Activated naive CD8-positive, alpha-beta T cell treated with anti-CD3 and anti-CD28 coated beads, Interleukin-2, amount 10 ng/mL, durations not matched to agents 7 days and 5 days (primary cell): ENCODE results near the gene EXOG. TPM values are rescaled to one million over a fixed set of nuclear protein-coding genes. Genes with fewer than 3 reads are reported as not detected.

ENCODE experiments used
- ATAC-seq: fragments of 150-1000 bp; cut with Tn5 transposase; one replicate; pipeline ENCODE4 v1.10.0; 2021; ENCODE audit warnings: low read depth, moderate library complexity
- POLR2A ChIA-PET: fragments of 350-600 bp; sonication (Branson Sonifier 250); formaldehyde crosslinking; loops from one replicate; lab custom pipeline; 2021; ENCODE audit warnings: antibody characterized with exemption; lab: Charles Lee
- DNase-seq: peaks from one replicate; pipeline ENCODE4 v3.0.0; 2021
- H3K27ac Mint-ChIP-seq: one replicate; pipeline ENCODE4 v1.8.0; 2022; ENCODE audit warnings: mild to moderate bottlenecking, mixed read lengths
- H3K27me3 Mint-ChIP-seq: one replicate; pipeline ENCODE4 v1.8.0; 2022; ENCODE audit warnings: mild to moderate bottlenecking, moderate library complexity, mixed read lengths
- H3K36me3 Mint-ChIP-seq: one replicate; pipeline ENCODE4 v1.8.0; 2021; ENCODE audit warnings: mild to moderate bottlenecking, mixed read lengths
- H3K4me1 Mint-ChIP-seq: one replicate; pipeline ENCODE4 v1.8.0; 2021; ENCODE audit warnings: mixed read lengths
- H3K4me3 Mint-ChIP-seq: one replicate; pipeline ENCODE4 v1.8.0; 2022; ENCODE audit warnings: mild to moderate bottlenecking, moderate library complexity, mixed read lengths
- H3K9me3 Mint-ChIP-seq: one replicate; pipeline ENCODE4 v1.8.0; 2021; ENCODE audit warnings: mixed read lengths
- total RNA-seq, 2 experiments: library from RNA; stranded (reverse); gene quantifications; one replicate each; pipeline ENCODE4 v1.2.3, GENCODE V29; 2021

EXOG gene
- total RNA-seq, 2 experiments from 2014 or later = 21.9 to 22.8 TPM

DNA sequence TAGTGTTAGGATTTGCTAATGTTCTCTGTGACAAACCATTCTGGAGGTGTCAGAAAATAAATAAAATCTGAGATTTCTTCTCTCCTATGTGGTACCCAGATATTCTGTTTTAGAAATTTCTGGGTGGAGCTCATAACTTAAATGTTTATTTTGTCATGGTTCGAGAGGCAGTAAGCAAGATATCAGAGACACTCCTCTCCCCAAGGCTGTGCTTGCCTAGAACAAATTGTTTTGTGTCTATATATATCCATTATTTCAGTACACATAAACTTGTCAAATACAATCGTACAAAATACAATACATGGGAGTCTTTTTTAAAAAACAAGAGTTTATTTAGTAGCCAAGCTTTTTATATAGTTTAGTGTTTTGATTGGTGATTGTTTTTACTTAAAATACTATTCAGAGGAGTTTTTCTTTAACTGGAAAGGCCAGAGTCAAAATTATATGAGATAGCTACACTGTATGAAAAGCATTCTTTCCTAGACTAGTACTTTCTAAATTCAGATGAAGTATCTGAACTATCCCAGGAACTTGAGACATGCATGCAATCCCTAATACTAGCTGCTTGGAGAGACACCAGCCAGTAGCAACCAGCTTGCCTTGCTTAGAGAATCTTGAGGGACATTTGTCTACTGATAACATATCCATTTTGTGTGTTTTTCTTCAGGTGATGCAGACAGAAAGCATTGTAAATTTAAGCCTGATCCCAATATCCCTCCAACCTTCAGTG, 4.7 kb downstream of the EXOG start:
- Mint-ChIP-seq H3K4me1 (peaks cover 14% of the 10 kb centered on the region), H3K27me3 (no peaks in the 10 kb centered on the region), H3K27ac (no peak overlapping the region), H3K36me3 (peaks cover 13% of the 10 kb centered on the region), H3K9me3 (no peaks in the 10 kb centered on the region), H3K4me3 (no peak overlapping the region)
- DNase-seq (no peak), ATAC-seq (no peak)
- POLR2A ChIA-PET = no interaction called here

DNA sequence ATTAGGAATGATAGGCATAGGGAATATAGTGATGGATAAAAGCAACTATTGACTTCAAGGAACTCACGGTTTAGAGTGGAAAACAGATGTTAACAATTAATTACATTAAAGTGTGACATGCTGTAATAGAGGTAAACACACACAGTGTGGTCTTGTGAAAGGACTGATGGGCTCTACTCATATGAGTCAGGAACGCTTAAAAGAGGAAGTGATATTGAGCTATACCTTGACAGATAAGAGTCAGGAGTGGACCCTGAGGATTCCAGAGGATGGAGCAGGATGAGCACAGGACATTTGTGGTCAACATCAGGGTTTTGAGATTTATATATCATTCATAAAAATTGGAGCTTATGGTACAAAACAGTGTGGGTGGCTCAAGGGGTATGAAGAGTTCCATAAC, 11.0 kb downstream of the EXOG start:
- ATAC-seq (no peak), DNase-seq (no peak)
- POLR2A ChIA-PET = no interaction called here
- peaks cover 16% of the 10 kb centered on the region for H3K36me3 Mint-ChIP-seq
- H3K27ac Mint-ChIP-seq = no peak overlapping the region
- peaks cover 3% of the 10 kb centered on the region for H3K4me1 Mint-ChIP-seq
- no peaks in the 10 kb centered on the region for H3K9me3 Mint-ChIP-seq
- no peak overlapping the region for H3K4me3 Mint-ChIP-seq
- no peaks in the 10 kb centered on the region for H3K27me3 Mint-ChIP-seq

DNA sequence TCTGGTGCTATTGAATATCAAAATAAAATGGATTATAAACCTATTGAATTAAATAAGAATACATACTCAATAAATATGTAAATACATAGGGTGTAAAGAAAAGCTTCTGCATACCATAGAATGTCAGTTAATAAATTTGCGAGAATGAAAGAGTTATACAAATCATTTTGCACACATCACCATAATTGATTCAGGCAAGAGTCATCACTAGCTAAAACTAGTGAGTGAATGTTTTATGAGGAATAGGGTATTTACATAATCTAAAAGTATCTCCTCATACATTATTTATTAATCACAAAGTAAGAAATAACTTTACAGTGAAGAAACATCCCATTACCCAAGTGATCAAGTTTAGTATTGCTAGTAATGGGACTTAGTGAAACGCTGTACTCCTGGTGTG, 13.6 kb downstream of the EXOG start:
- ATAC-seq (no peak), DNase-seq (no peak)
- POLR2A ChIA-PET = no interaction called here
- Mint-ChIP-seq H3K27ac (no peak overlapping the region), H3K4me3 (no peak overlapping the region), H3K36me3 (peaks cover 15% of the 10 kb centered on the region), H3K27me3 (no peaks in the 10 kb centered on the region), H3K4me1 (peaks cover 2% of the 10 kb centered on the region), H3K9me3 (no peaks in the 10 kb centered on the region)

DNA sequence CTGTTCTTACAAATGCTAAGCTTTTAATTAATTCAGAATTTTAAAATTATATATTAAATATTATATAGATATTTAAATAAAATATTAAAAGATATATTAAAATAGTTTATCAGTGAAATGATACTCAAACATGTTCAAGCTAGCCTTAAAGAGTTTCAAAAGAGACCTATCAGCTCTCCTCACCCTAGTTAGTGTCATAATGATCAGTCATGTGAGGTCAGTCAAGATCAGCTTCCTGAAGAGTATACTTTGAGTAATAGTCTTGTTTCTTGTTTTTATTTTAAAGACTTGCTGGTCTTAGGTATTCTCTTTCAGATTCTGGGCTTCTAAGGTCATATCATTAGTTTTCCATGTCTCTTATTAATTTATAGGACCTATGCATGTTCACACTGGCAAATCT, 14.5 kb downstream of the EXOG start:
- no peak overlapping the region for H3K4me3 Mint-ChIP-seq
- ATAC-seq (no peak), DNase-seq (no peak)
- no peak overlapping the region for H3K27ac Mint-ChIP-seq
- no peaks in the 10 kb centered on the region for H3K27me3 Mint-ChIP-seq
- no peaks in the 10 kb centered on the region for H3K9me3 Mint-ChIP-seq
- H3K36me3 Mint-ChIP-seq = peaks cover 16% of the 10 kb centered on the region
- H3K4me1 Mint-ChIP-seq = peaks cover 2% of the 10 kb centered on the region
- POLR2A ChIA-PET = no interaction called here

DNA sequence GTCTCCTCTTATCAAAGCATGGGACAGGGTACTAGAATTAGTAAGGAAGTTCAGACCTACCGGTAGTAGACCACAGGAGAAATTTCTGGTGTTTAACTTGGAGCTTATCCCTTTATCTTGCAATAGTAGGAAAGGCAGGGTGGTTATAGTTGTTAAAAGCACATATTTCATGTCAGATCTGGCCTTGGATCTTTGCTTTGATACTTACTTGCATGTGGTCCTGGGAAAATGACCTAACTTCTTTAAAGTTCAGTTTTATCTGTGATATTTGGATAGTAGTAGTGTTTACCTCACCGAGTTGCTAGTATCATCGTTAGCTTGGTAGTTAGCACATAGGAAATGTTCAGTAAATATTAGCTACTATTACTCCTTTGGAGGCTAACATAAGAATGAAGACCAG, 15.4 kb downstream of the EXOG start:
- no peaks in the 10 kb centered on the region for H3K27me3 Mint-ChIP-seq
- peaks cover 2% of the 10 kb centered on the region for H3K4me1 Mint-ChIP-seq
- ATAC-seq (no peak), DNase-seq (no peak)
- H3K9me3 Mint-ChIP-seq = no peaks in the 10 kb centered on the region
- H3K27ac Mint-ChIP-seq = no peak overlapping the region
- POLR2A ChIA-PET = no interaction called here
- H3K36me3 Mint-ChIP-seq = peaks cover 18% of the 10 kb centered on the region
- H3K4me3 Mint-ChIP-seq = no peak overlapping the region

GRCh38 chr3:38515367-38515766, 19.2 kb downstream of the EXOG start:
- Mint-ChIP-seq H3K36me3 (peaks cover 16% of the 10 kb centered on the region), H3K9me3 (no peaks in the 10 kb centered on the region), H3K27ac (no peak overlapping the region), H3K4me1 (peaks cover 17% of the 10 kb centered on the region), H3K27me3 (no peaks in the 10 kb centered on the region), H3K4me3 (no peak overlapping the region)
- POLR2A ChIA-PET = no interaction called here
- DNase-seq (no peak), ATAC-seq (no peak)

DNA sequence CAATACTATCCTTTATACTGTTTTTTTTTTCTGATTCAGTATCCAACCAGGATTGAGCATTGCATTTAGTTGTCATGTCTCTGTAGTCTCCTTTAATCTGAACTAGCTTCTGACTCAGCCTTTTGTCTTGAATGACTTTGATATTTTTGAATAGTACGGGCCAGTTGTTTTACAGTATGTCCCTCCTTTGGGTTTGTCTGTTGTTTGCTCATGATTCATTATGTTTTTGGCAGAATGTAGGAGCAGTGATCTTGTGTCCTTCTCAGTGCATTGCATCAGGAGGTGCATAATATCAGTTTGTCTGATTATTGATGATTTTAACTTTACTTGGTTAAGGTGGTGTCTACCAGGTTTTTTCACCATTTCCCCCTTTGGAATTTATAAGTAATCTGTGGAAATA, 20.5 kb downstream of the EXOG start:
- H3K27me3 Mint-ChIP-seq = no peaks in the 10 kb centered on the region
- H3K4me3 Mint-ChIP-seq = no peak overlapping the region
- H3K27ac Mint-ChIP-seq = no peak overlapping the region
- H3K4me1 Mint-ChIP-seq = peaks cover 22% of the 10 kb centered on the region
- H3K36me3 Mint-ChIP-seq = peaks cover 16% of the 10 kb centered on the region
- H3K9me3 Mint-ChIP-seq = no peaks in the 10 kb centered on the region
- DNase-seq (no peak), ATAC-seq (no peak)
- POLR2A ChIA-PET = no interaction called here

DNA sequence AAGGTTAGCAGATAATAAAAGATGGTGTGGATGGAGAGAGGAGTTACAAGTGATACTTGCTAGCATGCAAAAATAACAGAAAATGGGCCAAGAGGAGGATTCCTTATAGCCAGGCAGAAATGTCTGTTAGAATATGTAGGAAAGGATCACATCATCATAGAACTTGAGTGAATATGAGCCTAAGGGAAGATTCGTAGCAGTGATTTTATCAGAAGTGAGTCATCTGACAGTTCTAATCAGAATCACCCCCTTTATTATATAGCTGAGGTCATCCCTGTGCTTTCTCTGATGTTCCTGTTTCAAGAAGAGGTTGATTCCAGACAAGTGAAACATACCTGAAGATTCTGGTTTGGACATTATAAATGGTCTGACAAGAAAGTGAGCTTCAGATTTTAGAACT, 22.9 kb downstream of the EXOG start:
- Mint-ChIP-seq H3K4me1 (peaks cover 22% of the 10 kb centered on the region), H3K4me3 (peak overlapping the region; percentile 41), H3K9me3 (no peaks in the 10 kb centered on the region), H3K27me3 (no peaks in the 10 kb centered on the region), H3K27ac (peak overlapping the region; percentile 1), H3K36me3 (peaks cover 14% of the 10 kb centered on the region)
- no peak for ATAC-seq
- POLR2A ChIA-PET = no interaction called here
- DNase-seq = no peak

- Mint-ChIP-seq H3K36me3 (peaks cover 18% of the 10 kb centered on the region), H3K4me1 (peaks cover 22% of the 10 kb centered on the region), H3K9me3 (no peaks in the 10 kb centered on the region), H3K27me3 (no peaks in the 10 kb centered on the region), H3K4me3 (peak overlapping the region; percentile 79), H3K27ac (peak overlapping the region; percentile 84)
- ATAC-seq = peak; percentile 92
- no peak for DNase-seq
- POLR2A ChIA-PET = no interaction called here
Measured at GRCh38 chr3:38519651-38520050, 23.5 kb downstream of the EXOG start.

GRCh38 chr3:38521391-38521987, 25.3 kb downstream of the EXOG start:
- POLR2A ChIA-PET = no interaction called here
- Mint-ChIP-seq H3K9me3 (no peaks in the 10 kb centered on the region), H3K36me3 (peaks cover 16% of the 10 kb centered on the region), H3K27me3 (no peaks in the 10 kb centered on the region), H3K4me1 (peaks cover 22% of the 10 kb centered on the region), H3K4me3 (no peak overlapping the region), H3K27ac (no peak overlapping the region)
- DNase-seq = no peak
- ATAC-seq = no peak

GRCh38 chr3:38522002-38522401, 25.9 kb downstream of the EXOG start:
- DNase-seq (no peak), ATAC-seq (no peak)
- H3K9me3 Mint-ChIP-seq = no peaks in the 10 kb centered on the region
- no peak overlapping the region for H3K27ac Mint-ChIP-seq
- H3K4me1 Mint-ChIP-seq = peaks cover 22% of the 10 kb centered on the region
- POLR2A ChIA-PET = no interaction called here
- H3K36me3 Mint-ChIP-seq = peaks cover 13% of the 10 kb centered on the region
- H3K4me3 Mint-ChIP-seq = no peak overlapping the region
- H3K27me3 Mint-ChIP-seq = no peaks in the 10 kb centered on the region

- Mint-ChIP-seq H3K36me3 (peaks cover 9% of the 10 kb centered on the region), H3K9me3 (no peaks in the 10 kb centered on the region), H3K4me3 (no peak overlapping the region), H3K27me3 (no peaks in the 10 kb centered on the region), H3K4me1 (peaks cover 15% of the 10 kb centered on the region), H3K27ac (no peak overlapping the region)
- POLR2A ChIA-PET = no interaction called here
- DNase-seq (no peak), ATAC-seq (no peak)
Measured at GRCh38 chr3:38524141-38524739, 28.1 kb downstream of the EXOG start.

GRCh38 chr3:38526792-38527191, 30.7 kb downstream of the EXOG start:
- H3K4me3 Mint-ChIP-seq = no peak overlapping the region
- ATAC-seq (no peak), DNase-seq (no peak)
- peaks cover 13% of the 10 kb centered on the region for H3K36me3 Mint-ChIP-seq
- no peaks in the 10 kb centered on the region for H3K27me3 Mint-ChIP-seq
- H3K27ac Mint-ChIP-seq = no peak overlapping the region
- H3K4me1 Mint-ChIP-seq = no peaks in the 10 kb centered on the region
- POLR2A ChIA-PET = no interaction called here
- H3K9me3 Mint-ChIP-seq = no peaks in the 10 kb centered on the region

GRCh38 chr3:38528457-38528856, 32.3 kb downstream of the EXOG start:
- POLR2A ChIA-PET = no interaction called here
- ATAC-seq (no peak), DNase-seq (no peak)
- Mint-ChIP-seq H3K36me3 (peaks cover 13% of the 10 kb centered on the region), H3K4me1 (no peaks in the 10 kb centered on the region), H3K27ac (no peak overlapping the region), H3K27me3 (no peaks in the 10 kb centered on the region), H3K9me3 (no peaks in the 10 kb centered on the region), H3K4me3 (no peak overlapping the region)
